Mesenchymal stem cell (in vitro differentiated cells and primary cell): ENCODE results near the gene MYOZ2.

Experiments
- DNase-seq: peaks from one replicate; pipeline ENCODE4 v3.0.0-alpha.2; 2013
- H2AFZ ChIP-seq: one replicate; pipeline ENCODE4 v1.6.1; 2013; ENCODE audit warnings: low read depth, mild to moderate bottlenecking, control low read depth, inconsistent platforms, low read length, moderate library complexity
- H2AK5ac ChIP-seq: 2 replicates; pipeline ENCODE4 v1.6.1; 2013; ENCODE audit warnings: low read length, moderate library complexity, mild to moderate bottlenecking, inconsistent platforms; ENCODE audit not compliant: severe bottlenecking
- H2BK120ac ChIP-seq: one replicate; pipeline ENCODE4 v1.6.1; 2013; ENCODE audit warnings: low read depth, mild to moderate bottlenecking, inconsistent platforms, low read length, moderate library complexity
- H2BK12ac ChIP-seq, 2 experiments: one replicate each; pipeline ENCODE4 v1.6.1; 2013; ENCODE audit warnings: inconsistent platforms in 2 of 2, low read length in 2 of 2, mild to moderate bottlenecking in 2 of 2, moderate library complexity in 2 of 2, control low read depth in 1 of 2
- H2BK15ac ChIP-seq: one replicate; pipeline ENCODE4 v1.6.1; 2013; ENCODE audit warnings: mild to moderate bottlenecking, low read depth, inconsistent platforms; ENCODE audit not compliant: poor library complexity, severe bottlenecking
- H2BK5ac ChIP-seq: 2 replicates; pipeline ENCODE4 v1.6.1; 2013; ENCODE audit warnings: low read depth, mild to moderate bottlenecking, low read length, control low read depth, inconsistent platforms; ENCODE audit not compliant: poor library complexity, severe bottlenecking
- H3K14ac ChIP-seq, 2 experiments: one replicate each; pipeline ENCODE4 v1.6.1; 2013; ENCODE audit warnings: inconsistent platforms in 2 of 2, low read length in 2 of 2, control low read depth in 1 of 2, mild to moderate bottlenecking in 1 of 2, moderate library complexity in 1 of 2
- H3K18ac ChIP-seq, 2 experiments: one replicate each; pipeline ENCODE4 v1.6.1; 2013; ENCODE audit warnings: inconsistent platforms in 2 of 2, low read length in 2 of 2, control low read depth in 1 of 2, low read depth in 1 of 2, mild to moderate bottlenecking in 1 of 2
- H3K23ac ChIP-seq, 2 experiments: one replicate each; pipeline ENCODE4 v1.6.1; 2013; ENCODE audit warnings: inconsistent platforms in 2 of 2, low read length in 2 of 2, mild to moderate bottlenecking in 2 of 2, moderate library complexity in 2 of 2, control low read depth in 1 of 2
- H3K27ac ChIP-seq: 2 replicates; pipeline ENCODE4 v1.5.1; 2013; ENCODE audit warnings: mild to moderate bottlenecking, moderate library complexity, low read length, control low read depth, inconsistent platforms; ENCODE audit not compliant: poor library complexity, severe bottlenecking
- H3K27me3 ChIP-seq, 2 experiments: 2 replicates each; pipeline versions ENCODE4 v1.6.1 to v1.7.0; 2013; ENCODE audit warnings: low read length in 2 of 2, mild to moderate bottlenecking in 2 of 2, moderate library complexity in 2 of 2, control low read depth in 1 of 2, inconsistent platforms in 1 of 2; ENCODE audit not compliant: control insufficient read depth in 1 of 2, insufficient read depth in 1 of 2
- H3K36me3 ChIP-seq, 2 experiments: 2 replicates each; pipeline versions ENCODE4 v1.6.1 to v1.7.0; 2013; ENCODE audit warnings: low read length in 2 of 2, control low read depth in 1 of 2, inconsistent platforms in 1 of 2, low read depth in 1 of 2, mild to moderate bottlenecking in 1 of 2; ENCODE audit not compliant: insufficient read depth in 2 of 2, control insufficient read depth in 1 of 2
- H3K4ac ChIP-seq, 2 experiments: one replicate each; pipeline ENCODE4 v1.6.1; 2013; ENCODE audit warnings: inconsistent platforms in 2 of 2, low read length in 2 of 2, mild to moderate bottlenecking in 2 of 2, moderate library complexity in 2 of 2, control low read depth in 1 of 2, low read depth in 1 of 2
- H3K4me1 ChIP-seq: 2 replicates; pipeline ENCODE4 v1.6.1; 2013; ENCODE audit warnings: low read depth, low read length, control low read depth; ENCODE audit not compliant: control insufficient read depth, insufficient read depth
- H3K4me2 ChIP-seq: 2 replicates; pipeline ENCODE4 v1.6.1; 2013; ENCODE audit warnings: low read length, mild to moderate bottlenecking, inconsistent platforms; ENCODE audit not compliant: poor library complexity, severe bottlenecking
- H3K4me3 ChIP-seq, 2 experiments: 2 replicates each; pipeline versions ENCODE4 v1.5.1 to v1.7.0; 2013; ENCODE audit warnings: low read length in 2 of 2, mild to moderate bottlenecking in 2 of 2, control low read depth in 1 of 2, low read depth in 1 of 2; ENCODE audit not compliant: insufficient read depth in 1 of 2
- H3K79me1 ChIP-seq: replicated peaks from 2 replicates; pipeline ENCODE4 v1.6.1; 2013; ENCODE audit warnings: mild to moderate bottlenecking, control low read depth, low read length, inconsistent platforms; ENCODE audit not compliant: poor library complexity, severe bottlenecking
- H3K9ac ChIP-seq: 2 replicates; pipeline ENCODE4 v1.7.0; 2013; ENCODE audit warnings: mild to moderate bottlenecking, low read length, moderate library complexity
- H3K9me3 ChIP-seq: 2 replicates; pipeline ENCODE4 v1.7.0; 2013; ENCODE audit warnings: mild to moderate bottlenecking, low read length; ENCODE audit not compliant: control insufficient read depth
- H4K8ac ChIP-seq: one replicate; pipeline ENCODE4 v1.6.1; 2013; ENCODE audit warnings: inconsistent platforms, mild to moderate bottlenecking, low read length, moderate library complexity
- H4K91ac ChIP-seq: one replicate; pipeline ENCODE4 v1.6.1; 2013; ENCODE audit warnings: mild to moderate bottlenecking, low read length, inconsistent platforms
- WGBS: methylation state at CpG from one replicate; pipeline ENCODE4 v1.1.7; 2013; ENCODE audit warnings: mixed read lengths; 5-methylcytosine and 5-hydroxymethylcytosine counted together

Gene MYOZ2

DNA sequence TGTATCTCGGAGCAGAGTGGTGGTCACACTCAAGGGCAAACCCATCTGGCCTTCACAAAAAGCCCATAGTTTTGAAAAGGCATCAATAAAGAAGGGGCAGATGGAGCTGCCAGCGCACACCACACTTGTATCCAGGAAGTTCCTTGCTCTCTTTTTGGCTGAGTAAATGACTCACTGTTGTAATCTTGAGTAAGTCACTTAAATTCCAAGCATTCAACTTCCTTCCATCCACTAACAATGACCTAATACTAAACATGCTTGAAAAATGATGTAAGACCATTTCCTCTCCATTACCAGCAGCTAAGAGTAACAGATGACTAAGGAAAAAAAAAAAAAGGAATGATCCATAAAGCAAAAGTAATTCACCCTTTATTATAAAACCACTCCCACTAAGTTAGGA is 32.4 kb upstream of the MYOZ2 start:
- no peak overlapping the region for H3K4me2 ChIP-seq
- DNase-seq: peak; percentile 99
- no peaks in the 10 kb centered on the region for H3K79me1 ChIP-seq
- H2BK5ac ChIP-seq: peak overlapping the region; percentile 58
- no peak overlapping the region for H4K8ac ChIP-seq
- H2BK15ac ChIP-seq: no peak overlapping the region
- H3K9ac ChIP-seq: peak overlapping the region; percentile 78
- H3K36me3 ChIP-seq: no peaks in the 10 kb centered on the region
- H3K27ac ChIP-seq: peak overlapping the region; percentile 85
- H3K18ac ChIP-seq: no peak overlapping the region
- no peaks in the 10 kb centered on the region for H3K27me3 ChIP-seq
- H2BK120ac ChIP-seq: no peak overlapping the region
- H3K4ac ChIP-seq: no peak overlapping the region
- no peaks in the 10 kb centered on the region for H3K4me1 ChIP-seq
- H3K4me3 ChIP-seq: no peak overlapping the region
- H2BK12ac ChIP-seq: no peak overlapping the region
- H4K91ac ChIP-seq: no peak overlapping the region
- H2AFZ ChIP-seq: no peak overlapping the region
- H2AK5ac ChIP-seq: no peak overlapping the region
- no peak overlapping the region for H3K23ac ChIP-seq
- H3K14ac ChIP-seq: no peak overlapping the region
- no peaks in the 10 kb centered on the region for H3K9me3 ChIP-seq
- 0% methylated on average over 2 of the region's 2 CpGs for WGBS

DNA sequence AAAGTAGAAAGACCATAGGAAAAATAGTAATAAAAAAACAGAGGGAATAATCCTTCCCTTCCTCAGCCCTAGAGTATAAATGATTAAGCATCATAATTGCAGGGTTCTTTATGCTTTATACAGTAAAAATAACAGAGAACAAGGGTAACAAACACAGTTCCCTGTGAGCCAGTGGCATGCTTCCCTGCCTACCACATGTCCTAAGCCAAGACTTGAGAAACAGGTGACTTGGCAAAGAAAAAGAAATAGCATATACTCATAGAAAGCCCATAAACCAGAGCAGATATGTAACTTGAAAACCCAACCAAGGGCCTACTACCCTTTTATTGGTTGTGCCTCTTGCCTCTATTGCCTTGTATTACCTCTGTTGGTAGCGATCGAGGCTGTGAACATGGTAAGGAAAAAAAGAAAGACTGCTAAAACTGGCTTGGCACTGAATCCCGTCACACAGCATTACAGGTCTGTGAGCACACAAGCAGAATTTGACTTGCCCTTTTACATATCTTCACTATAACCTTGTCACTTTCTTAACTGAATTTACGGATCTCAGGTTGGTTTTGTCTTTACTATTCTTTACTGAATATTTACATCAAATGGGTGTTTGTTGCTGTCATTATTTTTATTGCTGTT is 30.9 kb upstream of the MYOZ2 start:
- Histone ChIP-seq H3K27me3 (no peaks in the 10 kb centered on the region), H3K9me3 (no peaks in the 10 kb centered on the region), H3K36me3 (no peaks in the 10 kb centered on the region), H3K4me2 (no peak overlapping the region), H3K27ac (no peak overlapping the region), H3K23ac (no peak overlapping the region), H3K4me3 (no peak overlapping the region), H3K4ac (no peak overlapping the region), H3K14ac (no peak overlapping the region), H2BK5ac (no peak overlapping the region), H3K9ac (peak overlapping the region; percentile 78), H2AK5ac (peak overlapping the region; percentile 12), H2BK12ac (peak overlapping the region in 1 of 2 experiments; percentile 52), H3K18ac (peak overlapping the region in 1 of 2 experiments; percentile 34), H3K79me1 (no peaks in the 10 kb centered on the region), H2BK15ac (no peak overlapping the region), H4K8ac (no peak overlapping the region), H2BK120ac (peak overlapping the region; percentile 21), H2AFZ (peak overlapping the region; percentile 63), H3K4me1 (no peaks in the 10 kb centered on the region), H4K91ac (no peak overlapping the region)
- DNase-seq: no peak
- 94% methylated on average over 3 of the region's 4 CpGs for WGBS

- H3K14ac ChIP-seq: no peak overlapping the region
- H2BK12ac ChIP-seq: no peak overlapping the region
- H3K18ac ChIP-seq: no peak overlapping the region
- H2BK120ac ChIP-seq: no peak overlapping the region
- no peaks in the 10 kb centered on the region for H3K79me1 ChIP-seq
- no peak overlapping the region for H4K91ac ChIP-seq
- H3K23ac ChIP-seq: no peak overlapping the region
- H2BK15ac ChIP-seq: no peak overlapping the region
- H3K4me2 ChIP-seq: no peak overlapping the region
- H3K4me3 ChIP-seq: no peak overlapping the region
- H3K27me3 ChIP-seq: no peaks in the 10 kb centered on the region
- no peak overlapping the region for H3K27ac ChIP-seq
- H3K9me3 ChIP-seq: no peaks in the 10 kb centered on the region
- WGBS: no CpG with 5 or more reads among the region's 1 CpG
- no peak overlapping the region for H2AFZ ChIP-seq
- no peak overlapping the region for H2AK5ac ChIP-seq
- no peak for DNase-seq
- no peak overlapping the region for H3K4ac ChIP-seq
- no peaks in the 10 kb centered on the region for H3K36me3 ChIP-seq
- H4K8ac ChIP-seq: no peak overlapping the region
- peak overlapping the region; percentile 10 for H3K9ac ChIP-seq
- H2BK5ac ChIP-seq: no peak overlapping the region
- no peaks in the 10 kb centered on the region for H3K4me1 ChIP-seq
Observed at GRCh38 chr4:119105605-119106004, 30.0 kb upstream of the MYOZ2 start.

DNA sequence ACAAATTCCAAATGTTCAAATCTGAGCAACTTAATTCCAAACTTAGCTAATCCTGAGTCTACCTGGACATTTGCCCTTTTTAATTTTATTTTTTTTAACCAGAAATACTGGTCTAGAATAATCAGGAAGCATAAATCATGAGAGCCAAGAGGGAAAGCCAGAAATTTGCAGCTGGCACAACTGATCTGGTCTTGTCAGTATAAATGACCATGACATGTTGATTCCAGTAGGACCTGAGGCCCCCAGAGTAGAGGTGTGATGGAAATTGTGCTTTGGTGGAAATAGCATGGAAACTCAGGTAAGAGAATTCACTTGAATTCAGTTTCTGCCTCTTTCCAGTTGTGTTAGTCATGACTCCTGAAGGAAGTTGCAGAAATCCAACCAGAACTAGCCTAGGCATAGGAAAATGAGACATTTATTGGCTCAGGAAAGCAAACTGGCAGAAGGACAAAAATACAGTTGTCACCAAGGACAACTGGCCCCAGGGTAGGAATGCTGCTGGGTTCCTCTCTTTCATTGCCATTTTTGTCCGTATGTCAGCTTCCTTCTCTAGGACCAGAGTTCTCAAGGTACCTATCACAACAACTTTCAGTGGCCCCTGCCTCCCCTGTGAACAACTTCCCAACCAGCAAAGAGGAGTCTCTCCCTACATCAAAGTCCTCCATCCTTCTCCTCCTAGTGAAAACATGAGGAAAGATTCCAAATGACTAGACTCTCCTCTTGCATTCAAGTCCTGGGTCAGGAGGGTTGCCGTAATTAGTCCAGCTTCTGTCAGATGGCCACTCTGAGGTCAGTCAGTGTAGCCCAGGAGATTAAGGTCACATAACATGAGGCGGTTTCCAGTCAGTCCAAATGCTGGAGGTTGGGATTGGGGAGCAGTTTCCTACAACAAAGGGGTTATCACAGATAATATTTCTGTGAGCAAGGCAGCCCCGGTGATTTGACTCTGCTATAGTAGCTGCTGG is 29.3 kb upstream of the MYOZ2 start:
- H3K36me3 ChIP-seq: no peaks in the 10 kb centered on the region
- H2BK5ac ChIP-seq: no peak overlapping the region
- H3K4me2 ChIP-seq: no peak overlapping the region
- no peaks in the 10 kb centered on the region for H3K27me3 ChIP-seq
- peak overlapping the region; percentile 54 for H4K91ac ChIP-seq
- peak overlapping the region; percentile 30 for H4K8ac ChIP-seq
- DNase-seq: peak; percentile 28
- H3K4me3 ChIP-seq: no peak overlapping the region
- peak overlapping the region; percentile 48 to 72 for H3K18ac ChIP-seq
- no peaks in the 10 kb centered on the region for H3K79me1 ChIP-seq
- H3K9ac ChIP-seq: peak overlapping the region; percentile 10
- peak overlapping the region; percentile 24 to 67 for H3K4ac ChIP-seq
- no peak overlapping the region for H2AFZ ChIP-seq
- H3K9me3 ChIP-seq: no peaks in the 10 kb centered on the region
- 91% methylated on average over 3 of the region's 4 CpGs for WGBS
- H2BK120ac ChIP-seq: peak overlapping the region; percentile 4
- peak overlapping the region; percentile 15 to 45 for H2BK12ac ChIP-seq
- no peak overlapping the region for H3K27ac ChIP-seq
- no peak overlapping the region for H3K23ac ChIP-seq
- H3K4me1 ChIP-seq: no peaks in the 10 kb centered on the region
- no peak overlapping the region for H3K14ac ChIP-seq
- peak overlapping the region; percentile 26 for H2BK15ac ChIP-seq
- peak overlapping the region; percentile 19 for H2AK5ac ChIP-seq
